Adrenal gland (tissue), 5 donors: ENCODE measurements around the gene SLC4A5.

ENCODE experiments used
- POLR2A ChIP-seq, 2 donors: fragments of 450-650 bp; IDR thresholded peaks; one replicate each; pipeline ENCODE4 v1.6.1; 2017; ENCODE audit warnings: antibody characterized with exemption in 2 of 2, mild to moderate bottlenecking in 2 of 2, moderate library complexity in 1 of 2
- TF ChIP-seq, protein P1 (sequence below), 6 experiments: fragments of 450-650 bp in 4 of 6; fragments of 200-600 bp in 2 of 6; sonication (generic) in 1 of 6; IDR thresholded peaks; 1 replicate in 5 of 6; 2 replicates in 1 of 6; pipeline versions ENCODE4 v1.5.1 to v1.8.0; 2016 to 2021; ENCODE audit warnings: antibody characterized with exemption in 6 of 6, mild to moderate bottlenecking in 2 of 6, moderate library complexity in 1 of 6
- donor health status: DM: no; HTN: no; CAD: no.

DNA sequence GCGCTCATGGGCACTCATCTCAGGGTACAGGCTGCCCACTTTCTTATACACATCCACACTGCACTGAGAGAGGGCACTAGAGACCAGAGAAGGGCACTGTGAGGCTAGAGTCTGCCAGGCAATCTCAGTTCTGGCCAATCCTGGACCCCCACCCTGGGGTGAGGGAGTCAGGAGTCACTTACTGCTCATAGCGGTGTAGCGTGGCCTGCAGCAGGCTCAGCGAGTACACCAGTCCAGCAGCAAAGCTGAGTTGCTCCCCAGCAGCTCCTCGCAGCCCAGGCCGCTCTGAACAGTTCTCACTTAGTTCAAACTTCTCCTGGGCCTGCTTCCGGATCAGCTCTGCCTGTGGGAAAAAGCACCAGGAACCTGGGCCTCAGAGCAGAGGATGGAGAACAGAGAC, 24.6 kb upstream of the SLC4A5 start:
- TF ChIP-seq, protein P1, sequence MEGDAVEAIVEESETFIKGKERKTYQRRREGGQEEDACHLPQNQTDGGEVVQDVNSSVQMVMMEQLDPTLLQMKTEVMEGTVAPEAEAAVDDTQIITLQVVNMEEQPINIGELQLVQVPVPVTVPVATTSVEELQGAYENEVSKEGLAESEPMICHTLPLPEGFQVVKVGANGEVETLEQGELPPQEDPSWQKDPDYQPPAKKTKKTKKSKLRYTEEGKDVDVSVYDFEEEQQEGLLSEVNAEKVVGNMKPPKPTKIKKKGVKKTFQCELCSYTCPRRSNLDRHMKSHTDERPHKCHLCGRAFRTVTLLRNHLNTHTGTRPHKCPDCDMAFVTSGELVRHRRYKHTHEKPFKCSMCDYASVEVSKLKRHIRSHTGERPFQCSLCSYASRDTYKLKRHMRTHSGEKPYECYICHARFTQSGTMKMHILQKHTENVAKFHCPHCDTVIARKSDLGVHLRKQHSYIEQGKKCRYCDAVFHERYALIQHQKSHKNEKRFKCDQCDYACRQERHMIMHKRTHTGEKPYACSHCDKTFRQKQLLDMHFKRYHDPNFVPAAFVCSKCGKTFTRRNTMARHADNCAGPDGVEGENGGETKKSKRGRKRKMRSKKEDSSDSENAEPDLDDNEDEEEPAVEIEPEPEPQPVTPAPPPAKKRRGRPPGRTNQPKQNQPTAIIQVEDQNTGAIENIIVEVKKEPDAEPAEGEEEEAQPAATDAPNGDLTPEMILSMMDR (IDR thresholded peaks at IDR 0.05) = no peak
- TF ChIP-seq POLR2A (IDR thresholded peaks at IDR 0.05) = no peak
